SK-N-SH treated with all-trans-retinoic acid at 6 μM for 48 hours (cell line): ENCODE data around the gene TMEM51.

Experiments used
- PPARA ChIP-seq: fragments of 250-450 bp; sonication (Bioruptor Pico); IDR thresholded peaks from 2 replicates; pipeline ENCODE4 v1.5.0; 2020; ENCODE audit warnings: mild to moderate bottlenecking, borderline replicate concordance
- RARB ChIP-seq: fragments of 250-450 bp; sonication (Bioruptor Pico); IDR thresholded peaks from 2 replicates; pipeline ENCODE4 v1.8.0; 2021; ENCODE audit warnings: mild to moderate bottlenecking, moderate library complexity
- TCF4 ChIP-seq: fragments of 250-450 bp; sonication (Bioruptor Pico); IDR thresholded peaks from 2 replicates; pipeline ENCODE4 v1.8.0; 2021; ENCODE audit warnings: mild to moderate bottlenecking, moderate library complexity, borderline replicate concordance

GRCh38 chr1:15206418-15207030 is 53.0 kb downstream of the TMEM51 start:
- TF ChIP-seq RARB: no peak
- no peak for TF ChIP-seq TCF4 (CRISPR knock-in tag)
- TF ChIP-seq PPARA (CRISPR knock-in tag): no peak
